Measurements from ENCODE around the gene CCDC88B.

DNA sequence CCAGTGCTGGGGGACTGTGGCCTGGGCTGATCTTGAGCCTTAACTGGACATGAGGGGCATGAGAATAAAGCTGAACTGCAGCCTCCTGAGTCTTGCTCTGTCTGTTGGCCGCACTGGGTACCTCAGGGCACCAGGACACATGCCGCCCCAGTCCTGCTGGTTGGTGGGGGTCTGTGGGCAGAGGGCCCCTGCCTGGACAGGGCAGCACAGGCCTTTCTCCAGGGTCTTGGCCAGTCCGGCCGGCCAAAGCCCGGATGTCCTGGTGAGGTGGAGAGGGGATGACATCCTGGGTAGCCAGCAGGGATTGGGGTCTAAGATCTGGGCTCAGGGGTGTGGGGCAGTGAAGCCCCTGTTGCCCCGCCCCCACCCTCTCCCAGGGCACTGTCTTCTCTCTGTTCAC is 17.4 kb downstream of the CCDC88B start:
- TF ChIP-seq, protein P1, sequence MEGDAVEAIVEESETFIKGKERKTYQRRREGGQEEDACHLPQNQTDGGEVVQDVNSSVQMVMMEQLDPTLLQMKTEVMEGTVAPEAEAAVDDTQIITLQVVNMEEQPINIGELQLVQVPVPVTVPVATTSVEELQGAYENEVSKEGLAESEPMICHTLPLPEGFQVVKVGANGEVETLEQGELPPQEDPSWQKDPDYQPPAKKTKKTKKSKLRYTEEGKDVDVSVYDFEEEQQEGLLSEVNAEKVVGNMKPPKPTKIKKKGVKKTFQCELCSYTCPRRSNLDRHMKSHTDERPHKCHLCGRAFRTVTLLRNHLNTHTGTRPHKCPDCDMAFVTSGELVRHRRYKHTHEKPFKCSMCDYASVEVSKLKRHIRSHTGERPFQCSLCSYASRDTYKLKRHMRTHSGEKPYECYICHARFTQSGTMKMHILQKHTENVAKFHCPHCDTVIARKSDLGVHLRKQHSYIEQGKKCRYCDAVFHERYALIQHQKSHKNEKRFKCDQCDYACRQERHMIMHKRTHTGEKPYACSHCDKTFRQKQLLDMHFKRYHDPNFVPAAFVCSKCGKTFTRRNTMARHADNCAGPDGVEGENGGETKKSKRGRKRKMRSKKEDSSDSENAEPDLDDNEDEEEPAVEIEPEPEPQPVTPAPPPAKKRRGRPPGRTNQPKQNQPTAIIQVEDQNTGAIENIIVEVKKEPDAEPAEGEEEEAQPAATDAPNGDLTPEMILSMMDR (IDR thresholded peaks at IDR 0.05; ENCODE audit: poor library complexity) = no peak
- TF ChIP-seq EZH2phosphoT487 (IDR thresholded peaks at IDR 0.05; ENCODE audit: low read depth, severe bottlenecking, unreplicated experiment) = no peak
